Esophagus squamous epithelium (tissue), 5 donors: ENCODE measurements around the gene NLRP5. TPM values are rescaled to one million over a fixed set of nuclear protein-coding genes. Genes with fewer than 3 reads are reported as not detected.

ENCODE experiments used
- DNase-seq: peaks from one replicate; lab custom pipeline; 2025; lab: John Stamatoyannopoulos, UW
- H3K27ac ChIP-seq, 4 donors: fragments of 200-600 bp; sonication (generic); one replicate each; pipeline ENCODE4 v1.5.1; 2016 to 2019; ENCODE audit warnings: mild to moderate bottlenecking in 1 of 4
- H3K27me3 ChIP-seq, 4 donors: fragments of 200-600 bp; sonication (generic); 1 replicate in 3 of 4; 2 replicates in 1 of 4; pipeline versions ENCODE4 v1.5.1 to v1.6.0; 2017 to 2021; ENCODE audit warnings: antibody characterized with exemption in 1 of 4
- H3K36me3 ChIP-seq, 3 donors: fragments of 200-600 bp; sonication (generic); one replicate each; pipeline ENCODE4 v1.5.1; 2016 to 2019
- H3K4me1 ChIP-seq, 3 donors: fragments of 200-600 bp; sonication (generic); one replicate each; pipeline ENCODE4 v1.5.1; 2017 to 2019
- H3K4me3 ChIP-seq, 4 donors: fragments of 200-600 bp; sonication (generic); 1 replicate in 3 of 4; 2 replicates in 1 of 4; pipeline ENCODE4 v1.5.1; 2016 to 2019; ENCODE audit warnings: mild to moderate bottlenecking in 2 of 4, moderate library complexity in 1 of 4
- H3K9me3 ChIP-seq, 3 donors: fragments of 200-600 bp; sonication (generic); one replicate each; pipeline ENCODE4 v1.5.1; 2016 to 2019
- CTCF ChIP-seq, 6 experiments: fragments of 450-650 bp in 4 of 6; fragments of 200-600 bp in 2 of 6; sonication (generic) in 2 of 6; IDR thresholded peaks; one replicate each; pipeline ENCODE4 v1.5.1; 2016 to 2019; ENCODE audit warnings: antibody characterized with exemption in 6 of 6, mild to moderate bottlenecking in 4 of 6, moderate library complexity in 4 of 6
- POLR2A ChIP-seq, 4 donors: fragments of 450-650 bp; IDR thresholded peaks; one replicate each; pipeline ENCODE4 v1.6.1; 2017; ENCODE audit warnings: antibody characterized with exemption in 4 of 4, mild to moderate bottlenecking in 4 of 4, moderate library complexity in 3 of 4
- WGBS, 2 donors: methylation state at CpG; one replicate each; pipeline ENCODE4 v1.1.5; 2018; 5-methylcytosine and 5-hydroxymethylcytosine counted together
- intact Hi-C: fragments of 100-400 bp; cut with DNase I; formaldehyde crosslinking; loops from one replicate; pipeline ENCODE4 v1.15.0; 2022
- total RNA-seq, 4 donors: library from RNA; depleted of rRNA; stranded (reverse); fragments of >200 nt; gene quantifications; one replicate each; pipeline ENCODE4 v1.1.0, GENCODE V29; 2016
- donor health status: DM: yes; HTN: yes; CAD: no.

The NLRP5 gene
- total RNA-seq, 4 donors from 2014 or later = not detected

- no peak for TF ChIP-seq POLR2A (IDR thresholded peaks at IDR 0.05)
- TF ChIP-seq CTCF (IDR thresholded peaks at IDR 0.05) = no peak
- 95 to 99% methylated on average over 15 to 20 of the region's 34 CpGs for WGBS, 2 donors
- H3K9me3 ChIP-seq = no peaks in the 10 kb centered on the region
- no peak for DNase-seq
- peaks cover 10 to 90% (median 19%) of the 10 kb centered on the region in 3 donors for H3K36me3 ChIP-seq
- H3K4me1 ChIP-seq = peaks cover 0 to 15% (median 0%) of the 10 kb centered on the region in 3 donors
- H3K27me3 ChIP-seq = no peaks in the 10 kb centered on the region
- no peak overlapping the region for H3K27ac ChIP-seq
- intact Hi-C loops = no loop called here
- no peak overlapping the region for H3K4me3 ChIP-seq
Measured at GRCh38 chr19:56098731-56099568, 112.4 kb downstream of the NLRP5 start.

GRCh38 chr19:56099638-56100539 lies 113.3 kb downstream of the NLRP5 start:
- intact Hi-C loops = loop anchor here (10.0 kb wide), 1 partner anchor 55 kb away; no protein-coding TSS in a partner anchor
- DNase-seq = no peak
- no peak for TF ChIP-seq POLR2A (IDR thresholded peaks at IDR 0.05)
- H3K9me3 ChIP-seq = no peaks in the 10 kb centered on the region
- H3K4me3 ChIP-seq = no peak overlapping the region
- peaks cover 10 to 81% (median 19%) of the 10 kb centered on the region in 3 donors for H3K36me3 ChIP-seq
- 90 to 91% methylated on average over 13 to 15 of the region's 31 CpGs for WGBS, 2 donors
- H3K4me1 ChIP-seq = peaks cover 0 to 21% (median 5%) of the 10 kb centered on the region in 3 donors
- H3K27me3 ChIP-seq = no peaks in the 10 kb centered on the region
- no peak overlapping the region for H3K27ac ChIP-seq

- Histone ChIP-seq H3K4me3 (no peak overlapping the region), H3K36me3 (peaks cover 10 to 73% (median 19%) of the 10 kb centered on the region in 3 donors), H3K27me3 (no peaks in the 10 kb centered on the region), H3K9me3 (no peaks in the 10 kb centered on the region), H3K27ac (no peak overlapping the region), H3K4me1 (peaks cover 8 to 33% (median 13%) of the 10 kb centered on the region in 3 donors)
- no peak for TF ChIP-seq CTCF (IDR thresholded peaks at IDR 0.05)
- TF ChIP-seq POLR2A (IDR thresholded peaks at IDR 0.05) = no peak
- WGBS, 2 donors = 81 to 100% methylated on average over 2 to 6 of the region's 25 CpGs
- intact Hi-C loops = loop anchor here (10.0 kb wide), 1 partner anchor 54 kb away; no protein-coding TSS in a partner anchor
- no peak for DNase-seq
Measured at GRCh38 chr19:56101095-56101494, 114.5 kb downstream of the NLRP5 start.

- Histone ChIP-seq H3K27ac (no peak overlapping the region), H3K4me3 (no peak overlapping the region), H3K36me3 (peaks cover 10 to 74% (median 19%) of the 10 kb centered on the region in 3 donors), H3K27me3 (no peaks in the 10 kb centered on the region), H3K4me1 (peaks cover 12 to 41% (median 21%) of the 10 kb centered on the region in 3 donors), H3K9me3 (no peaks in the 10 kb centered on the region)
- no peak for DNase-seq
- intact Hi-C loops = loop anchor here (10.0 kb wide), 1 partner anchor 53 kb away; no protein-coding TSS in a partner anchor
- WGBS, 2 donors = 81 to 85% methylated on average over 24 to 25 of the region's 34 CpGs
- TF ChIP-seq CTCF (IDR thresholded peaks at IDR 0.05) (no peak), POLR2A (IDR thresholded peaks at IDR 0.05) (no peak)
Measured at GRCh38 chr19:56101746-56102535, 115.4 kb downstream of the NLRP5 start.
